GM13976 (cell line): ENCODE data around the gene ARHGEF39.

Experiments used
- DNase-seq: peaks from one replicate; pipeline ENCODE4 v3.0.0; 2012; ENCODE audit warnings: low spot score
- in situ Hi-C: fragments of 300-500 bp; cut with MboI; formaldehyde crosslinking; loops from one replicate; pipeline ENCODE4 v1.12.0; 2022; ENCODE audit warnings: low sequenced_read_pairs, mixed read lengths, inconsistent platforms; ENCODE audit not compliant: unreplicated experiment
- TF ChIP-seq, protein P1 (sequence below): IDR thresholded peaks from 2 replicates; pipeline ENCODE4 v1.5.1; 2012; ENCODE audit warnings: borderline replicate concordance, mild to moderate bottlenecking; ENCODE audit not compliant: insufficient read depth; ENCODE audit errors: extremely low read depth, missing control alignments, control extremely low read depth

ARHGEF39 gene

DNA sequence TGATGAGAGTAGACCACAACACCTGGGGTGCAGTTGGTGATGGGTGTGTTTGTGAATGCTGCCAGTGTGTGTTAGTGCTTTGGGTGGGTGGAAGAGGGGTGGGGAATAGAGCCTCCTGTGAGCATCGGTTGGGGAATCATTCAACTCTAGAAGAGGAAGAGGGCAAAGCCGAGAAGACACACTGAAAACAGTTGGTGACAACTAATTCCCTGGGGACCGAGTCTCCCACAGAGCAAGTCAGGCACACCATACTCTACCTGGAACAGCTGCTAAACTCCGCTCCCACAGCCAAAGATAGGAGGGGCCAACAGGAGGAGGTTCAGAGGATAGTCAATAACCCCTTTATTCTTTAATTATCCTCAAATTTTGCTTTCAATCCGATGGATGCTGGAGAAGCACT lies 1.6 kb upstream of the ARHGEF39 start:
- no peak for DNase-seq
- TF ChIP-seq, protein P1, sequence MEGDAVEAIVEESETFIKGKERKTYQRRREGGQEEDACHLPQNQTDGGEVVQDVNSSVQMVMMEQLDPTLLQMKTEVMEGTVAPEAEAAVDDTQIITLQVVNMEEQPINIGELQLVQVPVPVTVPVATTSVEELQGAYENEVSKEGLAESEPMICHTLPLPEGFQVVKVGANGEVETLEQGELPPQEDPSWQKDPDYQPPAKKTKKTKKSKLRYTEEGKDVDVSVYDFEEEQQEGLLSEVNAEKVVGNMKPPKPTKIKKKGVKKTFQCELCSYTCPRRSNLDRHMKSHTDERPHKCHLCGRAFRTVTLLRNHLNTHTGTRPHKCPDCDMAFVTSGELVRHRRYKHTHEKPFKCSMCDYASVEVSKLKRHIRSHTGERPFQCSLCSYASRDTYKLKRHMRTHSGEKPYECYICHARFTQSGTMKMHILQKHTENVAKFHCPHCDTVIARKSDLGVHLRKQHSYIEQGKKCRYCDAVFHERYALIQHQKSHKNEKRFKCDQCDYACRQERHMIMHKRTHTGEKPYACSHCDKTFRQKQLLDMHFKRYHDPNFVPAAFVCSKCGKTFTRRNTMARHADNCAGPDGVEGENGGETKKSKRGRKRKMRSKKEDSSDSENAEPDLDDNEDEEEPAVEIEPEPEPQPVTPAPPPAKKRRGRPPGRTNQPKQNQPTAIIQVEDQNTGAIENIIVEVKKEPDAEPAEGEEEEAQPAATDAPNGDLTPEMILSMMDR: no peak
- in situ Hi-C loops: no loop called here

DNA sequence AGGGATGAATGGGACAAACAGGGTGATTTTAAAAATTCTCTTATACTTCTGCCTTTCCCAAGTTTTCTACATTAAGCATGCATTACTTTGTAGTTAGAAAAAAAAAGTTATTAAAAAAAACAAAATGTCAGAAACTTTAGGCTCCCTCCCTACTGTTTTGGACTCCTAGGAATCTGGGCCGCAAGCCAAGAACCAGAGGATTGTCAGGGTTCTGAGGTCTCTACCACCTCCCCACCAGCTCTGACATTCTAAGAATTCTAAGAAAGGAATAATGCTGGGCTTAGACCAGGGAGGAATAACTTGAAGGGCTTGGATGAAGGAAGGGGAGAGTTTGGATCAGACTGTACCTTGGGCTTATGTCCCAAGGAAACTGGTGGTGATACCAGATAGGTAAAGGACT lies 1.1 kb upstream of the ARHGEF39 start:
- in situ Hi-C loops: no loop called here
- TF ChIP-seq, protein P1: no peak
- DNase-seq: no peak

DNA sequence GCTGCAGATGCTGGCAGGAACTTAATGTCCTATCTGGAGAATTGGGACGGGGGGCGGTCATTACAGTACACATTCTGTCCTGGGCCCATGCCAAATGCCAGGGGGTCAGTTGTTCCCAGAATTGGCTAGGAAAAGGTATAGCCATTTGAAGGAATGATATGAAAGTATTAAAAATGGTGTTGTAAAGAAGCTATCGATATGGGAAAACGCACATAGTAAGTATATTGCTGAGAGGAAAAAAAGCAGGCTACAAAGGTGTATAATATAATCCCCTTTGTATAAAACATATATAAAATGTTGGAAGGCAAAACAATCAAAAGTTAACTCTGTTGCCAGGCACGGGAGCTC lies 450 bp upstream of the ARHGEF39 start:
- in situ Hi-C loops: no loop called here
- no peak for DNase-seq
- TF ChIP-seq, protein P1: no peak

DNA sequence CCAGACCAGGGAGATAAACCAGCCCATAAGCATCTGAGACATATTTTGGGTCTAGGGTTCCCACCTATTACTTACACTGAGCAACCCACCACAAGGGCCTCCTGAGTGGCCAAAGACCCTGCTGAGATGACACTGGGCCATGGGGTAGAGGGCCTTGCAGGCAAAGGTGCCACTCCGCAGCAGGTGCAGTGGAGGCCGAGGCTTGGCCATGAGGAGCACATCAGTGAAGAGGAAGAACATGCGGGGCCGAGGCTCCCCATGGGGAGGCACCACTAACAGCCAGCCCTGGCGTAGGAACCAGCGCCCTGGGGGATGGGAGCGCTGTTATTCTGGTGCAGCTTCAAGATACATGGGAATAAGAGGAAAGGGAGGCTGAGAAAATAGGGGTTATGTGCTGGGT lies 2.6 kb downstream of the ARHGEF39 start:
- no peak for DNase-seq
- TF ChIP-seq, protein P1: no peak
- in situ Hi-C loops: no loop called here

DNA sequence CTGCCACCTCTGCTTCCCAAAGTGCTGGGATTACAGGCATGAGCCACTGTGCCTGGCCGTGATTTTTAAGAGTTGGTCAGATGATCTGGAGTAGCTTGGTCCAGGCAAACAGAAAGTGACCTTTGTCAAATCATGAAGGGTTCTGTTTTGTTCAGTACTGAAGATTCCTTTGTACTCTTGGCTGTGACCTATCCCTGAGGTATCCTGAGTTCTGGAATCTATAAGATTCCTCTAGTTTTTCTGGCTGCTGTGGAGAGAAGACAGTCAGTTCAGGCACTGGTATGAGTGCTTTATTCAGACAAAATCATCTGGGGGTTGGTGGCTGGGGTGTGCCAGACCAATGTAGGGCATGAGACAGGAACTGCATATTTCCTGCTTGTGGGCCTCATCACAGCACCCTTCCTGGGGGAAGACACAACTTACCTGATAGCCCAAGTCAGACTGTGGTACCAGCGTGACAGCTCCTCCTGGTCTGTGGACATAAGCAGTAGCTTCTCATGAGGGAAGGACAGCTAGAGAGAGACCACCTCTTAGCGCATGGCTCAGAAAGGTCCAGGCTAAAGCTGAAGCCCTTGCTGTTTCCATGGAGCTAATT lies 3.1 kb downstream of the ARHGEF39 start:
- in situ Hi-C loops: no loop called here

DNA sequence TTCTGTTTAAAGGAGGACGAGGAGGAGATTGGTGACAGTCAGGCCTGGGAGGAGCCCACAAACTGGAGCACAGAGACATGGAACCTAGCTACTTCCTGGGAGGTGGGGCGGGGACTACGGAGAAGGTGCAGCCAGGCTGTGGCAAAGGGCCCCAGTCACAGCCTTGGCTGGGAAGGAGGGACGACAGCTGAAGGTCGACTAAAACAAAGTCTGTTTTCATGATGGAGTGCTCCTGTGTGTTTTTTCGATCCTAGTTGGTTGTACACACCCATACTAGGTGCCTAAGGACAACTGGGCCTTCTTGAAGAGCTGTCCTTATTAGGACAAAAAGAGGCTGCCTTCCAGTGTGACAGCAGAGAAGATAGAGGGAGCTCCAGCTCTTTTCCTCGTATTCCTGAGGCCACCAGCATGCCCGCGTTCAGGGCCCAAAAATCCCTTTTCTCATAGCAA lies 4.0 kb downstream of the ARHGEF39 start:
- DNase-seq: no peak
- TF ChIP-seq, protein P1: peak; percentile 25
- in situ Hi-C loops: no loop called here

More for the DNA sequence above, 3.1 kb downstream of the ARHGEF39 start:
- no peak for DNase-seq
- TF ChIP-seq, protein P1: no peak
